ENCODE measurements around the gene MACROD1. TPM values are rescaled to one million over a fixed set of nuclear protein-coding genes. Genes with fewer than 3 reads are reported as not detected.
A peak's percentile ranks its signal among the peaks of the same experiment; 100 is the strongest.

Gene MACROD1
- total RNA-seq, 1 experiment from 2014 or later: 4.7 TPM

DNA sequence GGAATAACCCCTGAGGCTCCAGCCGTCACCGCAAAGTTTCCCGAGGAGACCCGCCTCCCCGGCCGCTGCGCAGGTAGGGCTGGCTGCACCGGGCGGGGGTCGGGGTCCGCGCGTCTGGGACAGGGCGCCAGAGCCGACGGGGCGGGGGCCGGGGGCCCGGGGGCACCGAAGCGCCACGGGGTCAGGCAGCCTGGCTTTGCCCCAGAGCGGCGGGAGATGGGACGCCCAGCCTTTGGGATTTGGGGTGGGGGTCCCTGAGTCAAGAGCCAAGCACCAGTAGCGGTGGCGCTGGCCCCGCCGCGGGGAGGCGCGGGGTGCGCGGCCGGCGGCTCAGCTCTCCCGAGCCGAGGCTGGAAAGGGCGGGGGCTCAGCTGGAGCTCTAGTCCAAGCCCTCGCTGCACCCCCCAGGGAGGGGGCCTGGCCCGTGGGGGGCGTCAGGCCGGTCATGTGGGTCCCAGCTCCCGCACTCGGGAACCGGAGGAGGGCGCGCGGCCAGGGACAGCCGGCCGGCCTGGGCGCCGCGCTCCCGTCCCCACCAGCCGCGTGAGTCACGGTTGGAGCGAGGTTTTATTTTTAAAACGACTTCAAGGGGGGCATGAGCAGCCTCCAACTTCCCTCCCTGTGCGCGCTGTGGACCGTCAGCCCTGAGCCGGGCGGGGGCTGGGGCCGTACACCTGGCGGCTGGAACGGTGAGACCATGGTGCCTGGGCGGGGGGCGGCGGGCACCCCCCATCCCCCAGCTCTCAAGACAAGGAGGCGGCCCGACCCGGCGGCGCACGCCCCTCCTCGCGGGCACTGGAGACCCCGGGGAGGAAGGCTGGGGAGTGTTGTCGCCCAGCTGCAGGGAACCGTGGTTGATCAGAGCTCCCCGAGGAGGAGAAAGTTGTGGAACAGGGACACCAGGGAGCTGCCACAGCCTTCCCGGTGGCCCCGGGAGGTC is 129.6 kb downstream of the MACROD1 start:
- no peak for DNase-seq (ENCODE audit: low spot score)

- no peak for DNase-seq (ENCODE audit: low spot score)
Measured at GRCh38 chr11:64035576-64035975, 130.3 kb downstream of the MACROD1 start, which contains the start of gene FLRT1. Gene FLRT1, plus strand, starts transcription at chr11:64035931. Its CDS starts 80,337 bp downstream, at chr11:64116268.

- no peak for DNase-seq (ENCODE audit: low spot score)
Measured at GRCh38 chr11:64035081-64035524, 130.8 kb downstream of the MACROD1 start.

GRCh38 chr11:64034411-64034811 is 131.5 kb downstream of the MACROD1 start:
- no peak for DNase-seq (ENCODE audit: low spot score)

DNA sequence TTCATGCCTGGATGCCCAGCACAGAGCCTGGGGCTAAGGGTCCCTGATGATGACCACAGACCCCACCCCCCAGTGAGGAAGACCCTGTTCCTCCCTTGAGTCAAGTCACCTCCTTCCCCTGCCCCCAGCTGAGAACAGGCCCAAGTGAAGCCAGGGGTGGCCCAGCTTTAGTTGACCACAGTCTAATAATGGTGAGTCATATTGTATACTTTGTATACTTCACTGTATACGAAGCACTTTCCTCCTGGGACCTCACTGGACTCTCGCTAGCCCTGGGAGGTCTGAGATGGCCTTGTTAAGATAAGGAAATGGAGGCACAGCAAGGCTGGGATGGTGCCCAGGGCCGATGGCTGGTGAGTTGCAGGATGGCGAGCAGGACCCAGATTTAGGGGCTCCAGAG is 133.9 kb downstream of the MACROD1 start:
- DNase-seq (ENCODE audit: low spot score): peak; percentile 51

GRCh38 chr11:64031001-64031400 is 134.9 kb downstream of the MACROD1 start:
- DNase-seq (ENCODE audit: low spot score): no peak

DNA sequence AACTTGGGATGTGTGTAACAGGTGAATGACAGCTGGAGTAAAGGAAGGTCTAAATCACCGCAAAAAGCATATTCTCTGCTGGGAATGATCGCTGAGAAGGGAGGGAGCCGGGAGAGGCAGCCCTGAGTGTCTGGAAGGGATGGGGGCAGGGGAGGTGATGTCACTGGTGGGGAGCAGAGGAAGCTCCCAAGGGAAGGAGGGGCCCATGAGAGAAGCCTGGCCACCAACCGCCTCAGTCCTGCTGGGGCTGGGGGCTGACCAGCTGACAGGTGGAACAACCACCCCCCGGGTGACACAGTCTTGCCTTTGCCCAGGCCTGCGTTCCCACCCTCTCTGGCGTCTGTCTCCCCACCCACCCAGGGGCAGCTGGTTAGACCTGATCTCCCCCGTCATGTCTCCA is 136.1 kb downstream of the MACROD1 start:
- no peak for DNase-seq (ENCODE audit: low spot score)

GRCh38 chr11:64028398-64029115 is 137.4 kb downstream of the MACROD1 start:
- no peak for DNase-seq (ENCODE audit: low spot score)

- no peak for DNase-seq (ENCODE audit: low spot score)
Measured at GRCh38 chr11:64027651-64028397, 138.1 kb downstream of the MACROD1 start.

GRCh38 chr11:64026575-64027205 is 139.2 kb downstream of the MACROD1 start:
- DNase-seq (ENCODE audit: low spot score): no peak

DNA sequence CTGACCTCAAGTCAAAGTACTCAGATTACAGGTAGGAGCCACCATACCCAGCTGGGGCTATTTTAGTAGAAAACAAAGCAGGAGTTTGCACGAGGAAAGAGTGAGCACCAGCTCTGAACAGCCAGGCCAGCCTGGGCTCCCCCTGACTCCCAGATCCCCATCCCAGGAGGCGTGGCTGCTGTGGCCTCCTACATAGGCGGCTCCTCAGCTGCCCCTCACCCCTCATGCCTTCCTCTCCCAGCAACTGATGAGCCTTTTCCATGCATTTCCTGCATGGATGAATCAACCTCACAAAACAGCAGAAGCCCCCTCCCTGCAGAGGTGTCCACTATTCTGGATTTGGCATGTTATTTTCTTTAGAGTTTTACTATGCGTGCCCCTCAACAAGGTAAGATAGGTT is 140.7 kb downstream of the MACROD1 start:
- no peak for DNase-seq (ENCODE audit: low spot score)

DNA sequence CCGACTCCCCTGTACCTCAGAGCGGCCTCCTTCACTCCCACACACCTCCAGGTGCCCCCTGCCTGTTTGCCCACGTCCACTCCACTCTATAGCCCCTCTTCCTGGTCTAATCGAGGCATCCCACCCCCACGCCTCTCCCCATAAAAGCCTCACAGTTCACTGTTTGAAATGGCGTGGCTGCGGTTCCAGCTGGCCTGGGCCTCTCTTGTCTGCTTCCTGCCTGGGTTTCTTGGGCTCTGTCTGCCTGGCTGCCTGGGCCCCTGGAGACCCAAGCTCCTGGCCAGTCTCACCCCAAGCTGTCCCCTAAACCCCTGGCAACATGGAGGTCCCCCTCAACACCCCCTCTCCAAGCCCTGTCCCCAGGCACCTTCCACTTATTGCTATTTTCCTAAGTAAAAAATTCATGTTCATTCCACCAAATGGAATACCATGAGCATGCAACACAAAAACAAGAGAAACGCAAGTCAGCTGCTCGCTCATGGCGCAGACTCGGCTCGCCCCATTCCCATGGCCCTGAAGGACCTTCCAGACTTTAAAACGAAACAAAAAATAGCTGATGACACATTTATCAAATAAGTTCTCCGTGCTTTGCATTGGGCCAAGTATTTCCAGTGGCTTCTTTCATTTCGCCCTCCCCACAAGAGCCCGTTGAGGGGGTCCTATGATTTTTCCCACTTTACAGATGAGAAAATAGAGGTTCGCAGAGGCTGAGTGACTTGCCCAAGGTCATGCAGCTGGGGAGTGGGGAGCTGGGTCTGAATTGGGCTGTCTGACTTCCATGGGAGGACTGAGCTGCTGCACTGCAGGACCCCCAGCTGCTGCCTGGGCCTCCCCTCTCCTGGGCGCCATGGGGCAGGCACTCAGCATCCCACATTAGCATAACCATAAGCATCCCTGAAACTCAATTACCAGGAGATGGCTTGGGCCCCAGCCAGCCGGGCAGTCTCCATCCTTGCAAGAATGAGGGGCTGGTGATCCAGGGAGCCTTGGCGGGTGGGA is 141.9 kb downstream of the MACROD1 start:
- no peak for DNase-seq (ENCODE audit: low spot score)

DNA sequence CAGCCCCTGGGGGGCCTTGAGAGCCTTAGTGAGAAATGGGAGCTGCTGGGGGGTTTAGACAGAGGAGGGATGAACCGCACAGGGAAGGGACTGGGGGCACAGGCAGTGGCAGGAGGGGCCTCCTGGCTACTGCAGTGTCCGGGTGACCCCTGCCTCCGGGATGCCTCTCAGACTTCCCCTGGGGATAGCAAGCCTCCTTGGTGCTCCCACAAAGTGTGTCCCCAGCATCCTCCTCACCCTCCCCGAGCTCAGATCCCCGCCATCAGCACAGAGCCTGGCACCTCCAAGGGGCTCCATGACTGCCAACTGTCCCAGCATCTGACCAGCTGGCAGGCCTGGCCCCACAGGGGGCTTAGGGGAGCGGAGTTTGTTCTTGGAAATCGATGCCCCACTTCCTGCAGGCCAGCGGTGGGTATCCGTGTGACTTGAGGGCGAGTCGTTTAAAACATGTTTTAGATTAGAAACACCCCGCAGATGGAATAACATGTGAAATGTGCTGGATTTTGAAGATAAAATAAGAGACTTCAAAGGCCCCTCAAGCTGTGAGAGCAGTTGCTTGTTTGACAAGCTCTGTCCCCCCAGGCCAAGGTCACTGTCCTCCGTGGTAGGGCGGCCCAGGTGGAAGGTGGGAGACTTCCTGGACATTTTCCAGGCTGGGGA is 143.7 kb downstream of the MACROD1 start:
- DNase-seq (ENCODE audit: low spot score): no peak

- no peak for DNase-seq (ENCODE audit: low spot score)
Measured at GRCh38 chr11:64021757-64022093, 144.2 kb downstream of the MACROD1 start.

GRCh38 chr11:64020976-64021756 is 144.7 kb downstream of the MACROD1 start:
- no peak for DNase-seq (ENCODE audit: low spot score)

- DNase-seq (ENCODE audit: low spot score): no peak
Measured at GRCh38 chr11:64019106-64020037, 146.5 kb downstream of the MACROD1 start.

DNA sequence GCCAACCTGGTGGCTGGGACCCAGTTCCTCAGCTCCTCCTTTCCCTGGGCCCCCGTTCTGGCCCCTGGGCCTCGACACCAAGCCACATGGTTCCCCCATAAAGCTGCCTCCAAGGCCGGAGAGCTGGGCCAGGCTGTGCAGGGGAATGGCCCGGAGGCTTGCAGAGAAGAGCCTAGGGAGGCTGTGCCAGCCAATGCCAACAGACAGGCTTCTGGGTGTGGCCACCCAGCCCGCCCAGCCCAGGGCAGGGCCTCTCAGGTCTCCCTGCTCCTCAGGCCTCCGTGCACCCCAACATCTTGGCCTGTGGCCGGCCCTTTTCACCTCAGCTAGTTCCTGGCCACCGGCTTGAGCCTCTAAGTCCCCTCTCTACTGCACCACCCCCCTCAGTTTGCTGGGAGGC is 147.6 kb downstream of the MACROD1 start:
- DNase-seq (ENCODE audit: low spot score): no peak

DNA sequence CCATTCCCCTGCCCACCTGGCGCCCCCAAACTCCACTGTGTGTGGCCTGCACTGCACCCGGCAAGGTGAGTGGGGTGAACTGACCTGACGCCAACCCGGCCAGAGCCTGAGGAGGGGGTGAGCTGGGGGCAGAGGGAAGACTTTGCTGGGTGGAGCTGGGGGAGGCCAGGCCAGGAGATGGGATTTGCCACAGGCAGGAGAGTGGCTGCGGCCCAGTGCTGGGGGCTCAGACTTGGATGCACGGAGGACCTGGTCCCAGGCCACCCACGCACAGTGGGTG is 148.0 kb downstream of the MACROD1 start:
- DNase-seq (ENCODE audit: low spot score): no peak
